Endometrial microvascular endothelial cells (primary cell): ENCODE measurements around the gene CRKL. TPM values are rescaled to one million over a fixed set of nuclear protein-coding genes. Genes with fewer than 3 reads are reported as not detected.

Experiments
- in situ Hi-C: cut with HindIII; loops from 2 replicates; pipeline ENCODE4 v1.10.0; 2017; ENCODE audit warnings: low sequenced_read_pairs, low pct_unique_long_range_greater_than_20kb; ENCODE audit errors: inconsistent ontology term
- total RNA-seq: library from RNA; depleted of rRNA; stranded (reverse); fragments of >200 nt; gene quantifications from one replicate; pipeline ENCODE4 v1.2.3, GENCODE V29; 2015; ENCODE audit errors: inconsistent ontology term

CRKL gene
- total RNA-seq, 1 donor from 2014 or later = 55.8 TPM

DNA sequence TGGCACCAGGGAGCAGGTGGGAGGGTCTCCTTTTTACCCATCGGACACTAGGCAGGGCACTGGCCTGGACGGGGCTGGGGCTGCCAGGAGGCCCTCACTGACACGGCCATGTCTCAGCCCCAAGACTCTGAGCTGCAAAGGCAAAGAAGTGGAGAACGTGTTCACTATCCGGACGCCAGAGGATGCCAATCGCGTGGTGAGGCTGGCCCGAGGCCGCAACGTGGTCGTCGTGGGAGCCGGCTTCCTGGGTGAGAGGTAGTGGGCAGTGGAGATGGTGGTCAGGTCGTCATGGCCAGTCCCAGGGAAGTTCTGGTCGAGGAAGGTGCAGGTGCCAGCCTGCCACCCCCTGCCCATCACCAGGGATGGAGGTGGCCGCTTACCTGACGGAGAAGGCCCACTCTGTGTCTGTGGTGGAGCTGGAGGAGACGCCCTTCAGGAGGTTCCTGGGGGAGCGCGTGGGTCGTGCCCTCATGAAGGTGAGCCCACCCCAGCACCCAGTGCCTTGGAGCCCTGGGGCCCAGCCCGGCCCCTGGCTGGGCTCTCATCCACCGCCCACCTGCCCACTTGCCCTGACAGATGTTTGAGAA is 59.2 kb downstream of the CRKL start:
- in situ Hi-C loops = no loop called here

DNA sequence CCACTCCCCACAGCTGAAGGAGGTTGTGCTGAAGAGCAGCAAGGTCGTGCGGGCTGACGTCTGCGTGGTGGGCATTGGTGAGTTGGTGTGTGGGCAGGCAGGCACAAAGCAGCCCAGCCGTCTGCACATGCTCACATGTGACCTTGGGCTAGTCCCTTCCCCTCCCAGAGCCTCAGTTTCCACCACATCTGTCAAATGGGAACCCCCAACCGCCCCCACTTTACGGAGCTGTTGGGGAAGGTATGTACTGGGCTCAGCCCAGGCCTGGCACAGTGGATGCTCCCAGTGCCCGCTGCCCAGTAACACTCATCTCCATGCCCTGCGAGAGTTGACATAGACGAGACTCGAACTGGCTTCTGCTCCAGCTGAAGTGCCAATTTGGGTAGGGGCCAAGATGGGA is 59.8 kb downstream of the CRKL start:
- in situ Hi-C loops = no loop called here

- in situ Hi-C loops = no loop called here
Measured at GRCh38 chr22:20977516-20978170, 60.4 kb downstream of the CRKL start.

GRCh38 chr22:20978419-20978818 is 61.2 kb downstream of the CRKL start:
- in situ Hi-C loops = no loop called here

GRCh38 chr22:20979243-20979809 is 62.1 kb downstream of the CRKL start:
- in situ Hi-C loops = no loop called here

DNA sequence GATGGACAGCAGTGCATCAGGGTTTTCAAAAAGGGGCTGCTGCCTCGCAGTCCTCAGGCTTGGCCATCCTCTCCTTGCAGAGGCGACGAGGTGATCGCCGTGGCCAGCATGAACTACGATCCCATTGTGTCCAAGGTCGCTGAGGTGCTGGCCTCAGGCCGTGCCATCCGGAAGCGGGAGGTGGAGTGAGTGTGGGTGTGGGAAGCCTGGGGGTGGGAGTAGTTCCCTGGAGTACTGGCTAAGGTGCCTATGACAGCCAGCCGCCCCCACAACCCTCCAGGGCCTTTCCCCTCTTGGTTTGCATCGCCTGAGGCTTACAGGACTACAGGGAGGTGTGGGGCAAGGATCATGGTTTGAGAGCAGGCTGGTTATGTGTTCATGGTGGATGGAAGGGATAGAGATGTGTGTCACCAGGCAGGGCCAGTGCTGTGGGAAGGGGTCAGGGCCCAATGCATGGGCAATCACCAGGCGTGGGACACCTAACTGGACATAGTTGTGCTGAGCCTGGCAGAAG is 62.8 kb downstream of the CRKL start:
- in situ Hi-C loops = no loop called here

GRCh38 chr22:20980523-20980922 is 63.3 kb downstream of the CRKL start:
- in situ Hi-C loops = no loop called here

DNA sequence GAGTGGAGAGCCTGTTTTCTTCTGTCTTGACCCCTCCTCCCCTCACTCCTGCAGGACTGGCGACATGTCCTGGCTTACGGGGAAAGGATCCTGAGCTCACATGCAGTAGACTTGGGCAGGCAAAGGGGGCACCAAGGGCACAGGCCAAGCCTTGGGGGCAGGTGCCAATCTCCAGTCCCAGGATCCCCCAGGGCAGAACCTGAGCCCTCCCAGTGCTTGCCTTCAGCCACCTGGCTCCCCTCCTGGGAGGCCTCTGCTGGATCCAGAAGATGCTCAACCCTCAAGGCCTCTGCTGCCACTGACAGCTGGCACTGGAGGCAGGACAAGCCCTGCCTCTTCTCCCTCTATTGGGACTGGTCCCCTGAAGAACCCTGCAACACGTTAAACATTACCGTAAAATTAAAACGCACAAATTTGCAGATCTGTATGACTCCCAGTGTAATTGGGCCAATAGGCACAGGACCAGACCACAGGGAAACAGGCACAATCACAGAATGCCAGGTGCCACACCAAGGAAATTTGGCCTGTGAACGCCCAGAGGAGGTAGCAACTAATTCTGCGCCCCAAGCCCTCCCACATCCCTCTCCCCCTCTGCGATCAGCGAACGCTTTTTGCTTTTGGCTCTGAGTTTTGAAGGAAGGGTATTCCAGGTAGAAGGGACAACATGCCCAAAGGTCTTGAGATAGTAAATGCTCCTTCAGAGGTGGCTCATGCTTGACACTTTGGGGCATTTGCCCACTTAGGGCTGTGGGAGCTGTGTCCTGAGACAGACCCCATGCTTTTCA is 63.9 kb downstream of the CRKL start:
- in situ Hi-C loops = no loop called here

GRCh38 chr22:20981787-20982562 is 64.8 kb downstream of the CRKL start, which contains the start of gene LZTR1:
Gene LZTR1, plus strand, starts transcription at chr22:20982297. Its CDS starts 75 bp downstream, at chr22:20982372.
- in situ Hi-C loops = no loop called here

DNA sequence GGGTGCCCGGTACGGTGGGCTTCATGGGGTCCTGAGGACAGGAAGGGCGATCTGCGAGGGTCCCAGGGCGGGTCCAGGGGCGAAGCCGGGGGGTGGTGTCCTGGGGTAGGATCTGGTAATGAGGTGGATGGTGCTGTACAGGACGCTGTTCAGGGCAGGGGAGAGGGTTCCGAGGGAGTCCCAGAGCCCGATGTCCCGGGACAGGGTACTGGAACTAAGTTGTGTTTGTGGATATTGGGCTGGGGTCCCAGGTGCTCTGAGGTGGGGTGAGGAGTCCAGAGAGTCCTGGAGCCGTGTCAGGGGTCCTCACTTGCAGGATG is 65.3 kb downstream of the CRKL start:
- in situ Hi-C loops = no loop called here

- in situ Hi-C loops = no loop called here
Measured at GRCh38 chr22:20983081-20983771, 66.0 kb downstream of the CRKL start.

DNA sequence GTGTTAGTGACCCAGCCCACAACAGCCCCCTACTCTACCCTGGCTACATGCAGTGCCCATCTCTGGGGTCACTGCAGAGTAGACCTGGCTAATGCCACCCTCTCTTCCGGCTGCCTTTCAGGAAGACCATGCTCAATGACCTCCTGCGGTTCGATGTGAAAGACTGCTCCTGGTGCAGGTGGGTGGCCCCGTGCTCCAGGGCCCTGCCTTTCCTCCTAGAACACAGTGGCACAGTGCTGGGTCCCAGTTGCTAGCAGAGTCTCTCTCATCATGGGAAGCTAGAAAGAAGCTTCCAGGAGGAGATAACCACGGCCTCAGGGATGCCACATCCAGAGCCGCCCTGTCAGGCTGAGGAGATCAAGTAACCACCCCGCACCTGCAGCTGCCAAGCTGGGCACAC is 68.5 kb downstream of the CRKL start:
- in situ Hi-C loops = no loop called here

GRCh38 chr22:20986365-20986764 is 69.2 kb downstream of the CRKL start:
- in situ Hi-C loops = no loop called here

DNA sequence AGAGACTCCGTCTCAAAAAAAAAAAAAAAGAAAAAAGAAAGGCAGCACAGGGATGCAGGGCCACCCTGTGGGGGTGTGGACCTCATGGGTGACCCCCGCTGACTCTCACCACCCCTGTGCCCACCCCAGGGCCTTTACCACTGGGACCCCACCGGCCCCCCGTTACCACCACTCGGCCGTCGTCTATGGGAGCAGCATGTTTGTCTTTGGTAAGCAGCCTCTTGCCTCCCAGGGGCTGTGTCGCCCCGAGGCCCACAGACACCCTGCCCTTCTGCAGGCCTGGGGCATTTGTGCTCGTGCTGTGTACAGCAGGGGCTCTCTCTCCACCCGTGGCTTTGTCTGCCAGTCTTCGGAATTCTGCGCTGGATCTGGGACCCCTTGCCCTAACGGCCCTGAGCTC is 70.2 kb downstream of the CRKL start:
- in situ Hi-C loops = no loop called here

GRCh38 chr22:20988573-20989322 is 71.5 kb downstream of the CRKL start:
- in situ Hi-C loops = no loop called here

DNA sequence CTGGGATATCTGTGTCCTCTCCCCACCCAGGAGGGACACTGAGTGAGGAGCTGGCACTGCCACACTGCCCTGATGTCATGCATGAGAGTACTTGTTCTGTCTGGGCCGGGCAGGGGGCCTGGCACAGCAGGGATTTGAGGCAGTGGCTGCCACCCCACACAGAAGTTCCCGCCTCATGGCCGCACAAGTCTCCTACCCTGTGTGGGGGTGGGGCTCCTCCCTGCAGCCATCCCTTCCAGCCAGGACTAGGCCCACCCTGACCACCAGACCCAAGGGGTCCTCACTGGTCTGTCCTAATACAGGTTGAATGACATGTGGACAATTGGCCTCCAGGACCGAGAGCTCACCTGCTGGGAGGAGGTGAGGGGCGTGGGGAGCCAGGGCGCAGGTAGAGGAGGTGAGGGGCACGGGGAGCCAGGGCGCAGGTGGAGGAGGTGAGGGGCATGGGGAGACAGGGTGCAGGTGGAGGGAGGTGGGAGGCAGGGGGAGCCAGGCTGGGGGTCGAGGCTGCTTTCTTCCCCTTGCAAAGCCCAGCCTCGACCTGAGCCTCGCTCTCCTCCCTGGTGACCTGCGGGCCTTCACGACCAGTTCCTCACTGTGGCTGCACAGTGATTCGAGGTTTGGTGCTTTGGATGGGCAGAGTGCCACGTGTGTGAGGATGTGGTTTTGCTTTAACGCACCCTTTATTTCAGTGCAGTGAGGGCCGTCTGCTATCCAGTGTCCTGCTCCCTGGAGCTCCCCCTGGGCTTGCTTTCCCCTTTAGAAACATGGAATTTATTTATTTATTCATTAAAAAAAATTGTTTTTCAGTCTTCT is 72.3 kb downstream of the CRKL start:
- in situ Hi-C loops = no loop called here
